Spinal cord (tissue), 10 donors: ENCODE data around the gene ASXL2. TPM values are rescaled to one million over a fixed set of nuclear protein-coding genes. Genes with fewer than 3 reads are reported as not detected.
A peak's percentile ranks its signal among the peaks of the same experiment; 100 is the strongest.

ENCODE experiments used
- DNase-seq, 6 donors: peaks; one replicate each; pipeline versions ENCODE4 v3.0.0 to v3.0.0-alpha.2; 2013 to 2015; ENCODE audit warnings: low spot score in 6 of 6, low read depth in 4 of 6
- H3K27ac ChIP-seq: one replicate; pipeline ENCODE4 v1.5.1; 2013; ENCODE audit warnings: low read depth, low read length, control low read depth
- H3K27me3 ChIP-seq: one replicate; pipeline ENCODE4 v1.6.1; 2013; ENCODE audit warnings: low read length; ENCODE audit not compliant: control insufficient read depth, insufficient read depth
- H3K36me3 ChIP-seq: one replicate; pipeline ENCODE4 v1.6.1; 2013; ENCODE audit warnings: low read length; ENCODE audit not compliant: control insufficient read depth, insufficient read depth
- H3K4me1 ChIP-seq: one replicate; pipeline ENCODE4 v1.6.1; 2013; ENCODE audit warnings: low read length; ENCODE audit not compliant: control insufficient read depth, insufficient read depth
- H3K4me3 ChIP-seq: one replicate; pipeline ENCODE4 v1.5.1; 2013; ENCODE audit warnings: low read depth, low read length, control low read depth
- H3K9me3 ChIP-seq: one replicate; pipeline ENCODE4 v1.6.1; 2013; ENCODE audit warnings: low read length; ENCODE audit not compliant: control insufficient read depth, insufficient read depth
- WGBS: methylation state at CpG from one replicate; pipeline ENCODE4 v1.1.5; 2013; ENCODE audit warnings: missing lambda C conversion rate; ENCODE audit not compliant: insufficient coverage; 5-methylcytosine and 5-hydroxymethylcytosine counted together
- polyA plus RNA-seq, 2 donors: library from polyadenylated mRNA; unstranded; fragments of 120-200 nt; gene quantifications; one replicate each; pipeline ENCODE4 v1.2.1, GENCODE V29; 2013; ENCODE audit not compliant: insufficient read length in 2 of 2
- small RNA-seq: library from RNA; depleted of rRNA; stranded (forward); fragments of <200 nt; gene quantifications from one replicate; pipeline ENCODE3, GENCODE V24; 2014; ENCODE audit warnings: low replicate concordance
- total RNA-seq, 2 donors: library from RNA; depleted of rRNA in 1 of 2; stranded (reverse); fragments of 120-200 nt in 1 of 2; fragments of >200 nt in 1 of 2; gene quantifications; one replicate each; pipeline versions ENCODE4 v1.2.3 to v1.2.4, GENCODE V29; 2013 to 2014
- donor health status: healthy.

The ASXL2 gene
- total and polyA plus RNA-seq, 4 donors, result 7.0 to 13.2 (median 11.2) TPM

DNA sequence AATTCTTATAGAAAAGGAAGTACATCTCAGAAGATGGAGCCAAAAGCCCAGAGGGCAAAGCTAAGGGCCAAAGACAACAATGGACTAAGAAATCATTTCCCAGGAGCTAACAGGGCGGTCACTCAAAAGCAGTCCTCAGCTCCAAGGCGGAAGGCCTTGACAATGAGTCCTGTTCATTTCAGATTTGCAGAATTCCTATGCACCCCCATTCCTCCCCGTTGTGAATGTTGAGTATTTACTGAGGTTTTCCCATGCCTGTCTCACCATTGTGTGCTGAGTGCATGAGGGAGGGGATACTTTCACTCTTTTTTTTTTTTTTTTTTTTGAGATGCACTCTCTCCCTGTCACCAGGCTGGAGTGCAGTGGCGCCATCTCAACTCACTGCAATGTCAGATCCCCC lies 186.1 kb downstream of the ASXL2 start:
- Histone ChIP-seq H3K4me1 (peaks cover 1% of the 10 kb centered on the region), H3K36me3 (no peaks in the 10 kb centered on the region), H3K27me3 (no peaks in the 10 kb centered on the region), H3K27ac (no peak overlapping the region), H3K4me3 (no peak overlapping the region), H3K9me3 (no peaks in the 10 kb centered on the region)
- WGBS, result no CpG with 5 or more reads among the region's 4 CpGs
- DNase-seq, result peak in 1 of 6 donors; percentile 40

DNA sequence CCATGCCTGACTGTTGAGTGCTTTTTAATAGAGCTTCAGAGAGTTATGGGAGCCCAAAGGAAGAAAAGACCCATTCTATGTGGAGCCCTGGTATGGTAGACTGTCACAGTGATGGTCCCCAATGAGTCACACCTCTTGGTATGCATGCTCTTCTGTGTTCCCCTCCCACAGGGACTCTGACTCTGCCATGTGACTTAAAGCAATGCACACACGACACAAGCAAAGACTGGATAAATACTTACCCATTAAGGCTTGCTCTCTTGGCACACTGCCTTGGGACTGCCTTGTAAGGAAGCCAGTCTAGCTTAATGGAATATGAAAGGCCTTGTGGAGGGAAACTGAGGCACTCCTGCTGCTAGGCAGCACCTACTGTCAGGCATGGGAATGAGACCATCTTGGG lies 188.2 kb downstream of the ASXL2 start:
- H3K27ac ChIP-seq, result no peak overlapping the region
- no peaks in the 10 kb centered on the region for H3K4me1 ChIP-seq
- no CpG with 5 or more reads among the region's 1 CpG for WGBS
- DNase-seq, result no peak
- no peaks in the 10 kb centered on the region for H3K27me3 ChIP-seq
- no peaks in the 10 kb centered on the region for H3K9me3 ChIP-seq
- no peaks in the 10 kb centered on the region for H3K36me3 ChIP-seq
- no peak overlapping the region for H3K4me3 ChIP-seq

DNA sequence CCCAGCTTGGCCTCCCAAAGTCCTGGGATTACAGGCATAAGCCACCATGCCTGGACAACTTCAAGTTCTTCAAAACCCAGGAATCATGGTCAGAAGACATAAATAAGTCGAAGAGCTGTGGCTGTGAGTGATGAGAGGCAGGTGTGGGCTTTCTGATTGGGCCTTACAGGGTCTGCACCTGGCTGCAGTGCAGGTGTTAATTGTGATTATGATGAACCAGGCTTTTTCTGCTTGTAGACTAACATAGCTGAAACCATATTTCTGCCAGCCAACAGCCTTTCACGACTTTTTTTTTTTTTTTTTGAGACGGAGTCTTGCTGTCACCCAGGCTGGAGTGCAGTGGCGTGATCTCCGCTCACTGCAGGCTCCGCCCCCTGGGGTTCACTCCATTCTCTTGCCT lies 190.1 kb downstream of the ASXL2 start:
- Histone ChIP-seq H3K27me3 (no peaks in the 10 kb centered on the region), H3K27ac (no peak overlapping the region), H3K4me1 (no peaks in the 10 kb centered on the region), H3K9me3 (no peaks in the 10 kb centered on the region), H3K4me3 (no peak overlapping the region), H3K36me3 (no peaks in the 10 kb centered on the region)
- no peak for DNase-seq
- WGBS, result 92% methylated on average over 5 of the region's 6 CpGs

DNA sequence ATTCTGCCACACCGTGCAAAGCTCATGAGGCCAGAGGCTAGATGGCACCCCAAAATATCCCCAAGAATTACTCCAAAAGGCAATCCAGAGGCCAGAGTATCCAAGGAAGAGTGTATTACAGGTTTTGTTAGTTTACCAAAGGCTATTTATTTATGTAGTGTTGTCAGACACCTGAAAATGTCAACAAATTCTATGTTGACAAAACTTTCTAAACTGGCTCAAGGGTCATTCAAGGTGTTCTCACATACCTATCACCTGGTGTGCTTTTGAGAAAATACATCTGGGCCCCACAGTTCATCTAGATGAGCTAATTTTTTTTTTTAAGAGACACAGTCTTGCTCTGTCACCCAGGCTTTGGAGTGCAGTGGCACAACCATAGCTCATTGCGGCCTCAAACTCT lies 192.5 kb downstream of the ASXL2 start:
- Histone ChIP-seq H3K4me1 (no peaks in the 10 kb centered on the region), H3K4me3 (no peak overlapping the region)
- 100% methylated on average over 1 of the region's 2 CpGs for WGBS

DNA sequence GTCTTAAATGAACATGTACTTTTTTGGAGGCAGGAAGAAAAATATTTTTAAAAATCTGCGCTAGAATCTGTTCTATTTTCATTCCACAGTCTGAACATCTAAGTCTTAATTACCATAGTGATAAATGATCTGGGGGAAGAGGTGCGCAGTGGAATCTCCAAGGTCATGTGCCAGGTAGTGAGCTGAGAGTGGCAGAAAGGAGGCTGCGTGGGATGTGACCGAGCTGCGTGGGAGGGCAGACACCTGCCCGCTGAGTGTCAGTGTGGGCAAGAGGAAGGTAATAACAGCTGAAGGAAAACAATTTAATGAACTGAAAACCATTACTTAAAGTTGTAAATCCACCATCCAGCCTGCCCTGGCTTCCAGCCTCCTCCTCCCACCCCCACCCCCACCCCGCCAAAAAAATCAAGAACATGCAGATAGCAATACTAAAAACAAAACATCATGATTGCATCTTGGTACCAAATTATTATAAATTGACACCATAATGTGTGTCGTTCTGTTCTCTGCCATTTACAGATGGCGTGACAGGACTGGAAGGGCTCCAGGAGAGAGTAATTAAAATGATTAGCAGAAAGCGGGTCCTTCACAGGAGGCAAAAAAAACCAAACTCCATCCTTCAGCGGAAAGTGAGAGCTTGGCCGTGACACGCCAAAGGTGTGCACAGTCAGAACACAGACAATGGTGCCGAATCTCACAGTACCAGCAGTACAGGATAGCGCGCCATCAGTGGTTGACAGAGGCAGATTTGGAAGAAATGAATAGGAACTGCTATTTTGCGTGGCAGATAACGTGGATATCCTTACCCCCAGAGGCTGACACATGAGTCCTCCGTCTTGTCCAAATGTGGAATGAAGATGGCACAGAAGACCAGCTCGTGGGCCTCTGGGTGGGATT lies 193.5 kb downstream of the ASXL2 start:
- no peaks in the 10 kb centered on the region for H3K4me1 ChIP-seq
- H3K27me3 ChIP-seq, result no peaks in the 10 kb centered on the region
- DNase-seq, result peak in 2 of 6 donors; percentile 29 to 81
- H3K9me3 ChIP-seq, result no peaks in the 10 kb centered on the region
- 94% methylated on average over 8 of the region's 20 CpGs for WGBS
- no peak overlapping the region for H3K27ac ChIP-seq
- no peaks in the 10 kb centered on the region for H3K36me3 ChIP-seq
- H3K4me3 ChIP-seq, result no peak overlapping the region

More for the DNA sequence above, 192.5 kb downstream of the ASXL2 start:
- H3K36me3 ChIP-seq, result no peaks in the 10 kb centered on the region
- no peaks in the 10 kb centered on the region for H3K27me3 ChIP-seq
- DNase-seq, result no peak
- H3K9me3 ChIP-seq, result no peaks in the 10 kb centered on the region
- no peak overlapping the region for H3K27ac ChIP-seq

Small RNA genes lying within 50 kb of the gene (small RNA-seq; reads per million reads assigned to genes)
- gene NDUFB4P4, result not detected
- gene RF00019, result not detected

Other genes starting within 250 kb of the ASXL2 start
- 10 to 100 TPM; 21.1 to 26.0 TPM for gene DTNB, start 204.9 kb downstream of the ASXL2 start, total RNA-seq
- 10 to 100 TPM; 43.0 to 50.8 TPM for gene DTNB, start 204.9 kb downstream of the ASXL2 start, polyA plus RNA-seq
- 10 to 100 TPM; 26.2 to 56.1 TPM for gene KIF3C, start 104.0 kb upstream of the ASXL2 start, total RNA-seq
- 100 to 1,000 TPM; 132 to 133 TPM for gene KIF3C, start 104.0 kb upstream of the ASXL2 start, polyA plus RNA-seq
- 100 to 1,000 TPM in 1 of 2 donors, 10 to 100 TPM in 1; 80.8 to 120 TPM for gene RAB10, start 155.6 kb upstream of the ASXL2 start, total RNA-seq
- 100 to 1,000 TPM; 146 to 194 TPM for gene RAB10, start 155.6 kb upstream of the ASXL2 start, polyA plus RNA-seq